GM12878 (cell line): ENCODE measurements around the gene RABEP1. TPM values are rescaled to one million over a fixed set of nuclear protein-coding genes. Genes with fewer than 3 reads are reported as not detected.

Source experiments
- ATAC-seq: fragments of 200-7000 bp; cut with Tn5 transposase; 3 replicates; pipeline ENCODE4 v1.9.1; 2020; ENCODE audit warnings: mild to moderate bottlenecking, moderate library complexity
- BruUV-seq: library from RNA; stranded (reverse); fragments of 400-500 nt; replicated peaks from 2 replicates; lab custom pipeline; 2021; lab: Mats Ljungman, UMichigan
- CTCF ChIA-PET: fragments of 300-600 bp; sonication (Branson Sonifier 250); formaldehyde crosslinking; extraction: SDS; loops from one replicate; lab custom pipeline; 2021; ENCODE audit warnings: inconsistent platforms; lab: Yijun Ruan, JAX
- POLR2A ChIA-PET: fragments of 350-600 bp; formaldehyde crosslinking; extraction: SDS; loops from one replicate; lab custom pipeline; 2021; ENCODE audit warnings: inconsistent platforms; lab: Charles Lee
- RAD21 ChIA-PET: fragments of 300-600 bp; sonication (Branson Sonifier 250); formaldehyde crosslinking; loops from one replicate; lab custom pipeline; 2023; ENCODE audit warnings: antibody characterized with exemption; ENCODE audit not compliant: unreplicated experiment; lab: Charles Lee
- SMC1A ChIA-PET: fragments of 300-600 bp; sonication (Branson Sonifier 250); formaldehyde crosslinking; loops from one replicate; lab custom pipeline; 2023; ENCODE audit not compliant: unreplicated experiment, uncharacterized antibody; lab: Charles Lee
- DNase-seq: peaks from one replicate; pipeline ENCODE4 v3.0.0-alpha.2; 2011; ENCODE audit warnings: low read depth, low spot score
- FAIRE-seq: peaks from 3 replicates; lab custom pipeline; 2011; peaks lifted over from hg19 to GRCh38; lab: Jason Lieb, UNC
- H2AFZ ChIP-seq: 2 replicates; pipeline ENCODE4 v1.6.0; 2011; ENCODE audit warnings: low read depth, low read length, control low read depth; ENCODE audit not compliant: control insufficient read depth
- H3K27ac ChIP-seq: 2 replicates; pipeline ENCODE4 v1.5.1; 2011; ENCODE audit warnings: control low read depth; ENCODE audit not compliant: control insufficient read depth, insufficient read depth
- H3K27me3 ChIP-seq, 2 experiments: replicated peaks in 1 of 2; 2 replicates each; pipeline versions ENCODE4 v1.6.0 to v1.6.1; 2011; ENCODE audit warnings: low read length in 1 of 2; ENCODE audit not compliant: control insufficient read depth in 2 of 2, insufficient read depth in 2 of 2
- H3K36me3 ChIP-seq, 2 experiments: 2 replicates each; pipeline ENCODE4 v1.5.1; 2011; ENCODE audit warnings: low read length in 1 of 2; ENCODE audit not compliant: control insufficient read depth in 2 of 2, insufficient read depth in 2 of 2
- H3K4me1 ChIP-seq: 2 replicates; pipeline ENCODE4 v1.6.1; 2011; ENCODE audit warnings: mild to moderate bottlenecking, low read length, moderate library complexity, mixed read lengths; ENCODE audit not compliant: control insufficient read depth, insufficient read depth
- H3K4me2 ChIP-seq: 2 replicates; pipeline ENCODE4 v1.6.0; 2011; ENCODE audit warnings: control low read depth; ENCODE audit not compliant: control insufficient read depth, insufficient read depth
- H3K4me3 ChIP-seq: fragments of 200-600 bp; sonication (generic); 2 replicates; pipeline ENCODE4 v1.5.1; 2016
- H3K79me2 ChIP-seq: 2 replicates; pipeline ENCODE4 v1.6.0; 2011; ENCODE audit warnings: low read length; ENCODE audit not compliant: control insufficient read depth, insufficient read depth
- H3K9ac ChIP-seq: 2 replicates; pipeline ENCODE4 v1.8.0; 2011; ENCODE audit warnings: low read length, control low read depth, mixed read lengths; ENCODE audit not compliant: control insufficient read depth, insufficient read depth
- H3K9me3 ChIP-seq: replicated peaks from 3 replicates; pipeline ENCODE4 v1.5.1; 2011; ENCODE audit warnings: mild to moderate bottlenecking, low read length; ENCODE audit not compliant: control insufficient read depth, insufficient read depth
- H4K20me1 ChIP-seq: 2 replicates; pipeline ENCODE4 v1.6.0; 2011; ENCODE audit not compliant: control insufficient read depth, insufficient read depth
- CBFB ChIP-seq: IDR thresholded peaks from 2 replicates; pipeline ENCODE4 v1.6.1; 2016; ENCODE audit warnings: antibody characterized with exemption, low read depth
- FOS ChIP-seq: IDR thresholded peaks from 3 replicates; pipeline ENCODE4 v1.6.1; 2011; ENCODE audit warnings: borderline replicate concordance; ENCODE audit not compliant: insufficient read length; ENCODE audit errors: extremely low read depth
- IKZF2 ChIP-seq, 2 experiments: fragments of 450-650 bp; IDR thresholded peaks; 2 replicates each; pipeline ENCODE4 v1.6.1; 2017; ENCODE audit warnings: mild to moderate bottlenecking in 2 of 2, moderate library complexity in 2 of 2
- JUNB ChIP-seq: IDR thresholded peaks from 2 replicates; pipeline ENCODE4 v1.6.1; 2016; ENCODE audit warnings: antibody characterized with exemption, mild to moderate bottlenecking
- MXI1 ChIP-seq: fragments of 150-350 bp; IDR thresholded peaks from 2 replicates; pipeline ENCODE4 v1.6.1; 2011; ENCODE audit warnings: low read depth, mild to moderate bottlenecking, inconsistent platforms, low read length, improper control_type of control experiment
- PAX8 ChIP-seq: fragments of 450-650 bp; IDR thresholded peaks from 2 replicates; pipeline ENCODE4 v1.6.1; 2017; ENCODE audit warnings: mild to moderate bottlenecking, moderate library complexity
- SIN3A ChIP-seq: IDR thresholded peaks from 2 replicates; pipeline ENCODE4 v1.6.1; 2012; ENCODE audit warnings: low read depth, low read length, improper control_type of control experiment
- SMAD5 ChIP-seq: IDR thresholded peaks from 2 replicates; pipeline ENCODE4 v1.6.1; 2016; ENCODE audit warnings: antibody characterized with exemption, low read depth
- ZSCAN29 ChIP-seq: fragments of 450-650 bp; IDR thresholded peaks from 2 replicates; pipeline ENCODE4 v1.6.1; 2017; ENCODE audit warnings: mild to moderate bottlenecking, moderate library complexity
- WGBS: methylation state at CpG from one replicate; pipeline ENCODE4 v1.1.6; 2016; ENCODE audit warnings: low lambda C conversion rate; ENCODE audit not compliant: insufficient replicate concordance, insufficient coverage; ENCODE audit errors: missing lambda C conversion rate; 5-methylcytosine and 5-hydroxymethylcytosine counted together
- in situ Hi-C: fragments of 300-500 bp; cut with MboI; formaldehyde crosslinking; loops from 9 replicates; pipeline ENCODE4 v1.14.3; 2018; ENCODE audit warnings: mixed read lengths
- intact Hi-C: fragments of 100-400 bp; cut with micrococcal nuclease; formaldehyde crosslinking; loops from one replicate; pipeline ENCODE4 v1.14.2; 2022; ENCODE audit not compliant: unreplicated experiment
- polyA plus RNA-seq, 11 experiments: library from polyadenylated mRNA; depleted of rRNA in 4 of 11; unstranded in 6 of 11; stranded (reverse) in 5 of 11; fragments of >200 nt; fragmentation: Nextera tagmentation in 4 of 11; fragmentation: Illumina TruSeq in 1 of 11; extraction: Ambion mirVana in 4 of 11; extraction: Trizol in 1 of 11; gene quantifications; 1 replicate in 1 of 11; 2 replicates in 10 of 11; pipeline versions ENCODE4 v1.2.1 to v1.2.3, GENCODE V29; 2011 to 2016; ENCODE audit warnings: inconsistent platforms in 2 of 11, missing spikeins in 2 of 11, low read depth in 1 of 11
- total RNA-seq, 4 experiments: library from RNA; depleted of rRNA in 3 of 4; stranded (reverse); fragments of >200 nt in 3 of 4; fragmentation: Illumina TruSeq in 1 of 4; extraction: Trizol in 1 of 4; gene quantifications; 2 replicates each; pipeline versions ENCODE4 v1.2.1 to v1.2.3, GENCODE V29; 2013 to 2021
- TF ChIP-seq, protein P1 (sequence below): fragments of 450-650 bp; IDR thresholded peaks from 2 replicates; pipeline ENCODE4 v1.6.1; 2017; ENCODE audit warnings: mild to moderate bottlenecking, moderate library complexity
- TF ChIP-seq, protein P2 (sequence below): IDR thresholded peaks from 2 replicates; pipeline ENCODE4 v1.6.1; 2012; ENCODE audit warnings: mild to moderate bottlenecking, low read depth, low read length
- TF ChIP-seq, protein P3 (sequence below): IDR thresholded peaks from 2 replicates; pipeline ENCODE4 v1.6.1; 2012; ENCODE audit warnings: low read length, inconsistent platforms

The RABEP1 gene
- total and polyA plus RNA-seq, 10 of the 15 experiments (the other 5 are each of a cell fraction or from before 2014, with no cell fraction given), result 13.4 to 71.4 (median 59.8) TPM

DNA sequence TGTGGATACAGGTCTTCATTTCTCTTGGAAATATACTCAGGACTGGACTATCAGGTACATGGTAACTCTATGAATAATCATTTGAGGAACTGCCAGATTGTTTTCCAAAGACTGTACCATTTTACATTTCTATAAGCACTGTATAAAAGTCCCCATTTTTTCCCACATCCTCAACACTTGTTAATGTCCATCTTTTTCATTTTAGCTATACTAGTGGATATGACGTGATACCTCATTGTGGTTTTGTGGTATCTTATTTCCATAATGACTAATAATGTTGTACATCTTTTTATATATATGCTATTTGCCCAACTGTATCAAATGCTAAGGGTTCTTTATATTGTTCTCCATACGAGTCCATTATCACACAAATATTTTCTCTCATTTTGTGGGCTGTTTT, 114.5 kb downstream of the RABEP1 start:
- H3K9ac ChIP-seq, result no peak overlapping the region
- H3K9me3 ChIP-seq, result no peaks in the 10 kb centered on the region; the same call in 2 of the 3 replicates
- no peaks in the 10 kb centered on the region; the same call in 1 of the 2 replicates for H3K79me2 ChIP-seq
- H3K4me3 ChIP-seq, result no peak overlapping the region
- BruUV-seq, result no TSS peak
- ChIA-PET POLR2A (interaction anchor here (0.5 kb wide), 1 partner anchor 27 kb away, joined by 3 read pairs; no protein-coding TSS in a partner anchor), SMC1A (interaction anchor here (1.1 kb wide), 1 partner anchor 20 kb away, joined by 3 read pairs; no protein-coding TSS in a partner anchor), RAD21 (no interaction called here), CTCF (interaction anchor here (1.2 kb wide), 1 partner anchor 11 kb away, joined by 3 read pairs; no protein-coding TSS in a partner anchor)
- H3K27ac ChIP-seq, result no peak overlapping the region
- no peak overlapping the region for H3K4me2 ChIP-seq
- H4K20me1 ChIP-seq, result no peaks in the 10 kb centered on the region
- 65% methylated on average over 2 of the region's 2 CpGs for WGBS
- H3K27me3 ChIP-seq, result no peaks in the 10 kb centered on the region
- peaks cover 5% of the 10 kb centered on the region; the same call in 1 of the 2 replicates for H3K4me1 ChIP-seq
- FAIRE-seq, result no peak
- intact Hi-C loops, result no loop called here
- H2AFZ ChIP-seq, result no peak overlapping the region
- ATAC-seq, result peak; percentile 40
- in situ Hi-C loops, result no loop called here
- H3K36me3 ChIP-seq, result peaks cover 3 to 40% of the 10 kb centered on the region in 2 experiments
- DNase-seq, result no peak
- peak; percentile 45; the same call in 1 of the 2 replicates for TF ChIP-seq CBFB
- TF ChIP-seq, protein P1, sequence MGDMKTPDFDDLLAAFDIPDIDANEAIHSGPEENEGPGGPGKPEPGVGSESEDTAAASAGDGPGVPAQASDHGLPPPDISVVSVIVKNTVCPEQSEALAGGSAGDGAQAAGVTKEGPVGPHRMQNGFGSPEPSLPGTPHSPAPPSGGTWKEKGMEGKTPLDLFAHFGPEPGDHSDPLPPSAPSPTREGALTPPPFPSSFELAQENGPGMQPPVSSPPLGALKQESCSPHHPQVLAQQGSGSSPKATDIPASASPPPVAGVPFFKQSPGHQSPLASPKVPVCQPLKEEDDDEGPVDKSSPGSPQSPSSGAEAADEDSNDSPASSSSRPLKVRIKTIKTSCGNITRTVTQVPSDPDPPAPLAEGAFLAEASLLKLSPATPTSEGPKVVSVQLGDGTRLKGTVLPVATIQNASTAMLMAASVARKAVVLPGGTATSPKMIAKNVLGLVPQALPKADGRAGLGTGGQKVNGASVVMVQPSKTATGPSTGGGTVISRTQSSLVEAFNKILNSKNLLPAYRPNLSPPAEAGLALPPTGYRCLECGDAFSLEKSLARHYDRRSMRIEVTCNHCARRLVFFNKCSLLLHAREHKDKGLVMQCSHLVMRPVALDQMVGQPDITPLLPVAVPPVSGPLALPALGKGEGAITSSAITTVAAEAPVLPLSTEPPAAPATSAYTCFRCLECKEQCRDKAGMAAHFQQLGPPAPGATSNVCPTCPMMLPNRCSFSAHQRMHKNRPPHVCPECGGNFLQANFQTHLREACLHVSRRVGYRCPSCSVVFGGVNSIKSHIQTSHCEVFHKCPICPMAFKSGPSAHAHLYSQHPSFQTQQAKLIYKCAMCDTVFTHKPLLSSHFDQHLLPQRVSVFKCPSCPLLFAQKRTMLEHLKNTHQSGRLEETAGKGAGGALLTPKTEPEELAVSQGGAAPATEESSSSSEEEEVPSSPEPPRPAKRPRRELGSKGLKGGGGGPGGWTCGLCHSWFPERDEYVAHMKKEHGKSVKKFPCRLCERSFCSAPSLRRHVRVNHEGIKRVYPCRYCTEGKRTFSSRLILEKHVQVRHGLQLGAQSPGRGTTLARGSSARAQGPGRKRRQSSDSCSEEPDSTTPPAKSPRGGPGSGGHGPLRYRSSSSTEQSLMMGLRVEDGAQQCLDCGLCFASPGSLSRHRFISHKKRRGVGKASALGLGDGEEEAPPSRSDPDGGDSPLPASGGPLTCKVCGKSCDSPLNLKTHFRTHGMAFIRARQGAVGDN, result no peak
- TF ChIP-seq IKZF2 (IDR thresholded peaks at IDR 0.05), result no peak
- no peak for TF ChIP-seq MXI1
- no peak for TF ChIP-seq SMAD5
- no peak for TF ChIP-seq PAX8
- TF ChIP-seq JUNB, result peak; percentile 64
- TF ChIP-seq SIN3A, result no peak
- no peak for TF ChIP-seq FOS
- TF ChIP-seq, protein P2, sequence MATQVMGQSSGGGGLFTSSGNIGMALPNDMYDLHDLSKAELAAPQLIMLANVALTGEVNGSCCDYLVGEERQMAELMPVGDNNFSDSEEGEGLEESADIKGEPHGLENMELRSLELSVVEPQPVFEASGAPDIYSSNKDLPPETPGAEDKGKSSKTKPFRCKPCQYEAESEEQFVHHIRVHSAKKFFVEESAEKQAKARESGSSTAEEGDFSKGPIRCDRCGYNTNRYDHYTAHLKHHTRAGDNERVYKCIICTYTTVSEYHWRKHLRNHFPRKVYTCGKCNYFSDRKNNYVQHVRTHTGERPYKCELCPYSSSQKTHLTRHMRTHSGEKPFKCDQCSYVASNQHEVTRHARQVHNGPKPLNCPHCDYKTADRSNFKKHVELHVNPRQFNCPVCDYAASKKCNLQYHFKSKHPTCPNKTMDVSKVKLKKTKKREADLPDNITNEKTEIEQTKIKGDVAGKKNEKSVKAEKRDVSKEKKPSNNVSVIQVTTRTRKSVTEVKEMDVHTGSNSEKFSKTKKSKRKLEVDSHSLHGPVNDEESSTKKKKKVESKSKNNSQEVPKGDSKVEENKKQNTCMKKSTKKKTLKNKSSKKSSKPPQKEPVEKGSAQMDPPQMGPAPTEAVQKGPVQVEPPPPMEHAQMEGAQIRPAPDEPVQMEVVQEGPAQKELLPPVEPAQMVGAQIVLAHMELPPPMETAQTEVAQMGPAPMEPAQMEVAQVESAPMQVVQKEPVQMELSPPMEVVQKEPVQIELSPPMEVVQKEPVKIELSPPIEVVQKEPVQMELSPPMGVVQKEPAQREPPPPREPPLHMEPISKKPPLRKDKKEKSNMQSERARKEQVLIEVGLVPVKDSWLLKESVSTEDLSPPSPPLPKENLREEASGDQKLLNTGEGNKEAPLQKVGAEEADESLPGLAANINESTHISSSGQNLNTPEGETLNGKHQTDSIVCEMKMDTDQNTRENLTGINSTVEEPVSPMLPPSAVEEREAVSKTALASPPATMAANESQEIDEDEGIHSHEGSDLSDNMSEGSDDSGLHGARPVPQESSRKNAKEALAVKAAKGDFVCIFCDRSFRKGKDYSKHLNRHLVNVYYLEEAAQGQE, result no peak
- TF ChIP-seq ZSCAN29, result no peak
- TF ChIP-seq, protein P3, sequence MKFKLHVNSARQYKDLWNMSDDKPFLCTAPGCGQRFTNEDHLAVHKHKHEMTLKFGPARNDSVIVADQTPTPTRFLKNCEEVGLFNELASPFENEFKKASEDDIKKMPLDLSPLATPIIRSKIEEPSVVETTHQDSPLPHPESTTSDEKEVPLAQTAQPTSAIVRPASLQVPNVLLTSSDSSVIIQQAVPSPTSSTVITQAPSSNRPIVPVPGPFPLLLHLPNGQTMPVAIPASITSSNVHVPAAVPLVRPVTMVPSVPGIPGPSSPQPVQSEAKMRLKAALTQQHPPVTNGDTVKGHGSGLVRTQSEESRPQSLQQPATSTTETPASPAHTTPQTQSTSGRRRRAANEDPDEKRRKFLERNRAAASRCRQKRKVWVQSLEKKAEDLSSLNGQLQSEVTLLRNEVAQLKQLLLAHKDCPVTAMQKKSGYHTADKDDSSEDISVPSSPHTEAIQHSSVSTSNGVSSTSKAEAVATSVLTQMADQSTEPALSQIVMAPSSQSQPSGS, result 0 out of 2 replicates have a peak, but pooled peaks have one; percentile 57
